NCI-H187 (cell line): Measurements from ENCODE around the gene CNTF.
"Not testable (repeated sequence)": the region's sequence is repeated elsewhere in the genome, so short reads cannot be mapped to it uniquely, and the experiment has no call there.

Source experiments
- DNase-seq, 2 experiments: peaks; one replicate each; lab custom pipeline; 2025; lab: John Stamatoyannopoulos, UW

Gene CNTF

DNA sequence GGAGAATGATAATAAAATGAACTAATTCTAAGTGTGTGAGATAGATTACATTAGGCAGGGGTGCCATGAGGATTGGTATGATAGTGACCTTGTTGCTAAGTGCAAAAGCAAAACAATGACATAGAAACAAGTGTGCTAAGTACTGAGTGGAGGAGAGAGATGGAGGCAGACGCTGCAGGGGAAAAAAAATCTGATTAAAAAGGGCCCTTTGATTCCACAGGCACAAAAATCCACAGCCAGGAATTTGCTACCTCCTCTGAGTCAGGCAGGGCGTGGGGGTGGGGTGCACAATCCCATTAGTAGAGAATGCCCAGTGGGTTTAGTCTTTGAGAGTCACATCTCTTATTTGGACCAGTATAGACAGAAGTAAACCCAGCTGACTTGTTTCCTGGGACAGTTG is at the start of gene CNTF:
CNTF (plus strand) TSS at position 322 of the 400 bp plus-strand sequence. CDS start 88 bp downstream, outside the sequence.
- DNase-seq = no peak

DNA sequence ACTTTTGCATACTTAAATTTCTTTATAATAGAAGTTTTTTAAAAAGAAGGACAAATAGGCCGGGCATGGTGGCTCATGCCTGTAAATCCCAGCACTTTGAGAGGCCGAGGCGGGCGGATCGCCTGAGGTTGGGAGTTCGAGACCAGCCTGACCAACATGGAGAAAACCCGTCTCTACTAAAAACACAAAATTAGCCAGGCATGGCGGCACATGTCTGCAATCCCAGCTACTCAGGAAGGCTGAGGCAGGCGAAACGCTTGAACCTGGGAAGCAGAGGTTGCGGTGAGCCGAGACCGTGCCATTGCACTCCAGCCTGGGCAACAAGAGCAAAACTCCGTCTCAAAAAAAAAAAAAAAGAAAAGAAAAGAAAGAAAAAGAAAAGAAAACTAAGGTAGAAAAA is 49.6 kb upstream of the CNTF start:
- DNase-seq = not testable (repeated sequence)

DNA sequence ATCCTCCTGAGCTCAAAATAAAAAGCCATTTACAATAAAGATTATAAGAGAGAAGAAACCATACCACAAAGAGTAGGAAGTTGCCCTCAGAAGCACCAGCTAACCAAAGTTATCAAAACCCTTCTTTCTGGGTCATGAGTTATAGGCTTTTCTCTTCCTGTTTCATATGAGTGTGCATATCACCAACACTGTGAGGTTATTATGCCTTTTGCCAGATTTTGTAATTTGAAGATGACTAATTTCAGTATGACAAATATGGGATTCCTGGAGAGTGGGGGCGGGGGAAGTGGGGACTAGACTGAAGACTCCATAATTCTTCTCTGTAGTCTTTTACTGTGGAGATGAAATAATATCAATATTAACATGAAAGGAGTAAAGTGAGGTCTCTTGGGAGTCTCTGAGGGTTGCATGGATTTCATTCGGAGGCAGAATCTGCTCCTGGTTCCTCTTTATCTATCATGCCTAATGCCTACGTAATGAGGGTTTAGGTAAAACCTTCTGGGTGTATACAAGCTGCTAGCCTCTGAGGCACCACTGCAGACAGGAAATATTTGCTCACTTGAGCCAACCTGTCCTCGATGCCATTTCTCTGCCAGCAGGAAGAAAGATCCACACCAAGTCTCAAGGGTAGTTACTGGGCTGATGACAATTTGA is 48.9 kb upstream of the CNTF start:
- DNase-seq = no peak

- no peak for DNase-seq
Measured at GRCh38 chr11:58574881-58575280, 47.6 kb upstream of the CNTF start.

DNA sequence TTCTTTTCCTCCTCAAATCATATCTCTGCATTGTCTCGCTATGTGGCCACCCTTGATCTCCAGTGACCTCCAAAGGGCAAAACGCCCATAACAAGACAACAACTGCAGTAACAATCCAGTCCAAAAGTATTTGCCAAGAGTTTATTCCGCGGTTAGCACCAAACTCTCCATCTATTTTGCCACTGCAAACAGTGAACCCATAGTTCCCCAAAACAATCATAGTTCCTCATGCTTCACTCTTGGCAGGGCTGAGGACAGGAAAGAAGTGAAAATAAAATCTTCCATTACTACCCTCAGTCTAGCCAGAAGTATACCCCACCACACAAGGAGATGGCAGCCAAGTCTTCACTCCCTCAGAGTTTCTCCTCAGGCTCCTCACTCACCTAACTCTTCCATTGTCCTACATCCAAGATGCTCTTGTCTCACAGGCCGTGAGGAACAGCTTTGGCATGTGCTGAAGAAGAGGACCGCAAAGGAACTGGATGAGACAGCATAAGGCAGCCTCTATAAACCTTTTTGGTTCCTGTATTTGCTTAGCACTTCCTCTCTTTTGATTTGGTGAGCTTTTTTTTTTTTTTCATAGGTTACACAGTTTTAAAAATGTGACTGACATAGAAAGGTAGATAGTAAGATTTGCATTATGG is 47.0 kb upstream of the CNTF start, which contains the start of gene LPXN:
LPXN (minus strand) TSS at position 480 of the 644 bp plus-strand sequence; CDS start at position 396, 84 bp downstream.
- no peak for DNase-seq

GRCh38 chr11:58576887-58577471 is 45.5 kb upstream of the CNTF start:
- no peak for DNase-seq

GRCh38 chr11:58577555-58578135 is 44.8 kb upstream of the CNTF start:
- DNase-seq = peak in 1 of 2 experiments; percentile 69

DNA sequence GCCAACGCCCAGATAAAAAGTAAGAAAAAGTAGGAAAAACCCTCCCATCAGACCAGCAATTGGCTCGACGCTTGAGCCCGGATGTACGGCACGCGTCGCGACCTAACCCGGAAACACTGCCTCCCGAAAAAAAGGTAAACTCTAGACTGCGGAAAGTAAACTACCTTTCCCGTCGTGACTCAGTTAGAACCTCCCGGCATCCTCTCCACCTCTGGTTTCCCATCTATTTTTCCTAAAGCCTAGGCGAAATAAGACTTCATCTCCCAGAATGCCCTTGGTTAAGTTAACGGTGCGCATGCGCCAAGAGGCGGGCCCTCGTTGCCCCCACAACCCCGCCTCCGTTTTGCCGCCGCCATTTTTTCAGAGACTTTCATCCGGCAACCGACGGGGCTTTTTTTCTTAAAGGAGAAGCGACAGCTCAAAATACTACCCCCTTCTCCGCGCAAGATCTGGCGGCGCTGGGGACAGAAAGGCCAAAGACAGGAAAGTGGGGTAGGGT is 44.3 kb upstream of the CNTF start:
- peak; percentile 90 to 91 for DNase-seq

DNA sequence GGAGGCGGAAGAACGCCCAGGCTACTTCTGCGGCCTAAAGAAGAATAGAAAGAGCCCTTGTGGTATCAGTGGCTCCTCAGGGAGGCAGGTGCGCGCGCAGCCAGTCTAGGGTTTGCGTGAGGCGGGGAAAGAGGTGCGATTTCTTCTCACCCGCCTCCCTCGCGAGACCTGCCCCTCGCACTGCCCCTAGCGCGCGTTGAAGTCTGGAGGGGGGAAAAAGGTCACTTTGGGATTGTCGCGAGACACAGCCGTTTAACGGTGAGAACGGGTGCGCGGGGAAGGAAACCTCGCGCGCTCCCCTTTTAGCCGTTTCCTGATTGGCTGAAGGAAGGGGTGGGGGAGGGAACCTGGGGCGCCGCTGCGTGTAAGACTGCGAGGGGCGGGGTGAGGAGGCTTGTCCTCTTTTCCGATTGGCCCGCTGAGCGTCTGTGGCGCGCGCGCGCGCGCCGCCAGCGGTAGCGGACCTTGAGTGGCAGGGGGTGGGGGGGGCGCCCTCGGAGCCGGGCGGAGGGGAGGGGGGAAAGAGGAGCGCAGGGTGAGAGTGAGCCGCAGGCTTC is 43.8 kb upstream of the CNTF start, which contains the start of gene ZFP91:
ZFP91 (plus strand) TSS at position 429 of the 557 bp plus-strand sequence. CDS start 219 bp downstream, outside the sequence.
- DNase-seq = peak; percentile 86 to 96

- DNase-seq = peak; percentile 61 to 78
Measured at GRCh38 chr11:58579192-58580129, 43.0 kb upstream of the CNTF start.

GRCh38 chr11:58580311-58580710 is 42.2 kb upstream of the CNTF start:
- DNase-seq = no peak

DNA sequence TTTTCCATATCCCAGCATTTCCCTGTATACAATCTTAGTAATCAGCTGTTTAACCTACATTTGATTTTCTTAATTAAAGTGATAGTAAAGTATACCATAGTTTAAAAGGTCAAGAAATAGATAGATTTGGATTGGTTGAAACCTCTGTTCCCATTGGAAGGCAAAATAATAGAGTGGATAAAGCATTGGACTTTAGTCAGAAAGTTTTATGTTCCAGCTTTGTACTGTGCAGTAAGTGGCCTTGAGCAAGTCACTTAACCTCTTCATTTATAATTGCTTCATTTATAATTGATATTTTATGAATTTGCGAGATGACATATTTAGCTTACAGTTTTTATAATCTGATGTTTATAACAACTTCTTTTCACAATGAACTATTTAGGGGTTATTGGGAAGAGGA is 40.0 kb upstream of the CNTF start:
- no peak for DNase-seq

- no peak for DNase-seq
Measured at GRCh38 chr11:58586998-58587397, 35.5 kb upstream of the CNTF start.

DNA sequence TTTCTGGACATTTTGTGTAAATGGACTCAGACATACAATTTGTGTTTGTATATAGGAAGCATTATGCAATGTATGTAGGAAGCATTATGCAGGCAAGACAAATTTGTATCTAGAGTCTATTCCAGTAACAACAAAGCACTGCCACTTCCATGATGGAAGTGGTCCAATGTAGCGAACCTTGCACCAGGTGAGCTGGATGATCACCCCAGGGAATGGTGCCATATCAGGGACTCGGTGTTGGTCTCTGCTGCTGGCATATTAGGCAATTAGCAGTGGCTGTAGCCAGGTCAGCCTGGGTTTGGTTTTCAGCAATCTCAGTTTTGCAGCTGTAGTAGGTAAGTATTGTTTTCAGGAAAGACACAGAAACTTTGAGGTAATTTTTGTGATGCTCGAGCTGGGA is 30.8 kb upstream of the CNTF start:
- no peak for DNase-seq

GRCh38 chr11:58592760-58593472 is 29.5 kb upstream of the CNTF start:
- DNase-seq = no peak

GRCh38 chr11:58594826-58595225 is 27.6 kb upstream of the CNTF start:
- DNase-seq = no peak

GRCh38 chr11:58596621-58597020 is 25.8 kb upstream of the CNTF start:
- DNase-seq = no peak

DNA sequence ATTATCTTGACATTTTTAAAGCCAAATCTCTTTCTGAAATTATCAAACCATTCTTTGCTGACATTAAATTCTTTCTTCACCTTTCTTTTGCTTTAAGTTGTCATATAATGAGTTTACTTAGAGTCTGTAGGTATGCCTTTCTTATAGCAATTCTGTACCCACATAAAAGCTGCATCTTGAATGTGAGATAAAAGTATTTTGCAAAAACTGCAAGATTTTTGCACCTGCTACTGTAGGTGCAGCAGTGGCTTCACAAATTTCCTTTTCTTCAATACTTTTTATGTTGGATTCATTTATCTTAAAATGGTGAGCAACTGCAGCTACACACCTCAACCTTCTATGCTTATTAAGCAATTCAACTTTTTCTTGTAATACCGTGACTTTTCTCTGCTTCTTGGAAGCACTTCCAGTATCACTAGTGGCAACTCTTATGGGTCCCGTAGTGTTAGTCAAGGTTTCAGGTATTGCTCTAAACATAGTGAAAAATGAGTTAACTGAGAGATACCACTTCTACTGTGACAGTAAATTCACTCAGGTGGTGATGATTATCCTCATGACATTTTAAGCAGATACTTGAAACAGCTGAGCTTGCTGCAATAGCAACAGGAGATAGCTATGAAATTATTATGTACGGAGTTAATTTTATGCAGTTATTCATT is 24.9 kb upstream of the CNTF start:
- no peak for DNase-seq

DNA sequence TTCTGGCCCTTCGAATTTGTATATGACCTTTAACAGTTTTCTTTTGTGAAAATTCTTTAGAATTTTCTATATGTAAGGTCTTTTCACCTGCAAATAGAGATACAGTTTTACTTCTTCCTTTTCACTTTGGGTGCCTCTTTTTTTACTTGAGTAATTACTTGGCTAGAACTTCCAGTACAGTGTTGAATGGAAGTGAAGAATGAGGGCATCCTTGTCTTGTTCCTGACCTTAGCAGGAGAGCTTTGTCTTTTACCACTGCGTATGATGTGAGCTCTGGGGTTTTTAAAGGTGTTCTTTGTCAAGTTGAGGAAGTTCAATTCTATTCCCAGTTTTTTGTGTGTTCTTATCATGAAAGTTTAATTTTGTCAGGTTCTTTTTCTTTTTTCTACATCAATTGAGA is 22.0 kb upstream of the CNTF start:
- DNase-seq = no peak
